DMS153 treated with DMSO at 0.1 percent for 48 hours (cell line): ENCODE measurements around the gene SMO.
"Not testable (repeated sequence)": the region's sequence is repeated elsewhere in the genome, so short reads cannot be mapped to it uniquely, and the experiment has no call there.

Experiments
- DNase-seq: peaks from one replicate; lab custom pipeline; 2025; ENCODE audit not compliant: unreplicated experiment; lab: John Stamatoyannopoulos, UW

Gene SMO

GRCh38 chr7:129169686-129170440 is 18.6 kb upstream of the SMO start:
- DNase-seq, result no peak

GRCh38 chr7:129170441-129171021 is 17.9 kb upstream of the SMO start:
- DNase-seq, result no peak

GRCh38 chr7:129173861-129174260 is 14.6 kb upstream of the SMO start:
- DNase-seq, result not testable (repeated sequence)

GRCh38 chr7:129176916-129177710 is 11.3 kb upstream of the SMO start:
- DNase-seq, result no peak

- no peak for DNase-seq
Observed at GRCh38 chr7:129184981-129185670, 3.3 kb upstream of the SMO start.

- no peak for DNase-seq
Observed at GRCh38 chr7:129186749-129187260, 1.6 kb upstream of the SMO start.

GRCh38 chr7:129187681-129188371 is 607 bp upstream of the SMO start:
- no peak for DNase-seq

GRCh38 chr7:129188892-129189660 is 643 bp downstream of the SMO start:
- DNase-seq, result no peak

- DNase-seq, result no peak
Observed at GRCh38 chr7:129189661-129190310, 1.4 kb downstream of the SMO start.

- DNase-seq, result no peak
Observed at GRCh38 chr7:129191272-129191671, 2.8 kb downstream of the SMO start.

- DNase-seq, result no peak
Observed at GRCh38 chr7:129193892-129194291, 5.5 kb downstream of the SMO start.

GRCh38 chr7:129197771-129198170 is 9.3 kb downstream of the SMO start:
- no peak for DNase-seq

GRCh38 chr7:129199406-129199805 is 11.0 kb downstream of the SMO start:
- DNase-seq, result no peak

- no peak for DNase-seq
Observed at GRCh38 chr7:129202058-129202777, 13.8 kb downstream of the SMO start.

GRCh38 chr7:129203050-129203741 is 14.8 kb downstream of the SMO start:
- DNase-seq, result no peak

- DNase-seq, result no peak
Observed at GRCh38 chr7:129205126-129205818, 16.8 kb downstream of the SMO start.

- no peak for DNase-seq
Observed at GRCh38 chr7:129205987-129206785, 17.8 kb downstream of the SMO start.
